T follicular helper cell (primary cell): ENCODE results near the gene STAT3.
"Not testable (repeated sequence)": the region's sequence is repeated elsewhere in the genome, so short reads cannot be mapped to it uniquely, and the experiment has no call there.

ENCODE experiments used
- DNase-seq: peaks from one replicate; pipeline ENCODE4 v3.0.0-alpha.2; 2020; ENCODE audit warnings: low read depth

Gene STAT3

DNA sequence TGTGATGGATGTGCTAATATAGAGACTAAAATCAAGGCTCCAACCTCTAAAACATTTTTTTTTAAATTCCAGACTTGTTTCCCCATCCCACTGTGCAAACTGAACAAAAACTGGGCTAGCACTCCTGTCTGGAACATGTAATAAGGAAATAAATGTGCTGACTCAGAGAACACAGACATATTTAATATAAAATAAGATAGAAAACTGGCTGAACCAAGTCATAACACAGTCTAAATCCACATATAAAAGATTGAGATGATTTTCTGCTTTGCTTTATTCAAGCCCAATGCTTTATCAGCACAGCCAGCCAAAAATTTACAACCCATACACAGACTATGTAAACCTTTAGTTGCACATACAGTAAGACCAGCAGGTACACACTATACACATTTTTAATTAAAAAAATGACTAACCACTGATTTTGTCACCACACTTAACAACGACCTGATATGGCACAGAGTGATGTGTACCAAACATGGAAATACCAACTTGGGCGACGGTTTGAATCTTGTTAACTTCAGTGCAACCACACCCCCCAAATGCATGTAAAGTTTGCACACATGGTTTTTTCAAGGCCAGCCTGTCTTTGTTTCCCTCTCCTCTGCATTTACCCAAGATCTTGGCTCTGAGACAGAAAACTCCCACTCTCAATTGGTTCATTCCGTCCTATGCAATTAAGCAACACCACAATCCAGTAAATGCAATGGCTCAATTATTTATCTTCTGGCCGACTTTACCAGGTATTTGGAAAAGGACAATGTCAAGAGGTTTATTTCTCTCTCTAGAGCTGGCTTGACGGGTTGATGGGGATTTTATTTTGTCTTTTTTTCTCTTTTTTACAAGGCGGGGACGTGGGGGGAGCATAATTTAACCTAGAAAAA is 1.2 kb downstream of the STAT3 start:
- DNase-seq, result peak; percentile 9

- no peak for DNase-seq
Observed at GRCh38 chr17:42381898-42382297, 6.3 kb downstream of the STAT3 start.

- no peak for DNase-seq
Observed at GRCh38 chr17:42380935-42381334, 7.3 kb downstream of the STAT3 start.

DNA sequence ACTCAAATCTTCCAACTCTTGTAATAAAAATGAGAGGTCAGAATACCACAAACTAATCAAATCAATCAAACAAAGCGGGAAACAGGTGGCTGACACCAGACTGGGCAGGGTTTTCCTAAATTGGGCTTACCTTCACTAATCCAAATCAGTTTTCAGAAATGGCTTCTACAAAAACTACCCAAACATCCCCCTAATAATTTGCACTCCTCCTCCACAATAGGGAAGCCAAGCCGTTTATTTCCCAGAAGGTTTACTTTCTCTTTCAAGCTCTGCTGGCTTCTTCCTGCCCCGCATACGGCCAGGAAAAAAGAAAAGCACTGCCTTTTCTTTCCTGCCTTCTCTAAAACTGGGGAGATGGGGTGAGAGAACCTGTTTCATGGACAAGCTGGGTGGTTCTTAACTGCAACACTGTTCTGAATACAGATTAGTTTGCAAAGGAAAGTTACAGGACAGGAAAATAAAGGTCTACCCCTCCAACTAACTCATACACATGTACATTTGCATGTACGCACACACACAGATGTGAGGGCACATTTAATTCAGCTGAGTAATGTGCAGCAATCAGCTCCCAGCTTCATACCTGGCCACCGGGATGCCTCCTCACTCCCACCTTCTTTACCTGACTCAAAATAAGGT is 9.2 kb downstream of the STAT3 start:
- DNase-seq, result no peak

GRCh38 chr17:42378359-42378958 is 9.8 kb downstream of the STAT3 start:
- no peak for DNase-seq

- DNase-seq, result no peak
Observed at GRCh38 chr17:42373896-42374295, 14.3 kb downstream of the STAT3 start.

- no peak for DNase-seq
Observed at GRCh38 chr17:42372142-42372541, 16.1 kb downstream of the STAT3 start.

- not testable (repeated sequence) for DNase-seq
Observed at GRCh38 chr17:42368797-42369561, 19.3 kb downstream of the STAT3 start.

DNA sequence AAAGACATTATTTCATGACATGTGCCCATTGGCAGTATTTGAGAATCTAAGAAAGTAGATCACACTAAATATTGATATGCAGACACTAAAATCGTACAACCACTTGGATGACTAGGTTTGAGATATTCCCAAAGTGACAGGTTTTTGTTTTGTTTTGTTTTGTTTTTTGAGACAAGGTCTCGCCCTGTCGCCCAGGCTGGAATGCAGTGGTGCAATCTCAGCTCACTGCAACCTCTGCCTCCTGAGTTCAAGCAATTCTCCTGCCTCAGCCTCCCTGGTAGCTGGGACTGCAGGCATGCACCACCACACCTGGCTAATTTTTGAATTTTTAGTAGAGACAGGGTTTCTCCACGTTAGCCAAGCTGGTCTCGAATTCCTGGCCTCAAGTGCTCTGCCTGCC is 19.9 kb downstream of the STAT3 start:
- DNase-seq, result not testable (repeated sequence)

- DNase-seq, result not testable (repeated sequence)
Observed at GRCh38 chr17:42366176-42367023, 21.8 kb downstream of the STAT3 start.

- no peak for DNase-seq
Observed at GRCh38 chr17:42365136-42365535, 23.1 kb downstream of the STAT3 start.

DNA sequence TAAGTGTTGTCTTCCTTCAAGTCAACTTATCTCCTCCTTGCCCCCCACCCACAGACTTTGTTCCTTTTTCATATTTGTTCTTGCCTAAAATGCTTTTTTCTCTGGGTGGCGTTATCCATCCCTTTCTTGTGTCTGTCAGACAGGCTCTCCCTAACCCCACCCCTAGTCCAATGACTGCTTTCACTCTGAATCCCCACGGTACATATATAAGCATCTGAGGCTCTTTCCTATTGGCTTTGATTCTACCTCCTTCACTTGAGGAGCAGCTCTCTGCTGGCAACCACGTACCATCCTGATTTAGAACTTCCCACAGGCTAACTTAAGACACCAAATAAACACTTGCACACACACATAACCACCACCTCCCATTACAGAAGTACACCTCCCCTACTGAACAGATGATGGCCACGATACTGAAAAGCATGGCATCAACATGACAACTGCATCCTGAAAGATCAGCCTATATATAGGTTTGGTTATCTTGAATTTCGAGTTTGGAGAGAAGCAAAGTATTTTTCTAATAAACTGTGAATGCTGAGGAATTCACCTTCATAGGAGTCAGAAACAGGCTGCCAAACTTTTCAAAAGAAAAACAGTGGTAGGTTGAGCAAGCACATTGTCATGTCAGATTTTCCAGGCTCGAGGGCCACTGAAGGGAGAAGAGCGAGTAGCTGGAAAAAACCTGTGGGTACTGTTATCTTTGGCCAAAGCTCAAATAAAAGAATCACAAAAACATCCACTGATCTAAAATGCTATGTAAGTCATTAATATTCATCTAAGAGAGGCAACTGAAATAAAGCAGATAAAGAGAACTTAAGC is 24.3 kb downstream of the STAT3 start:
- DNase-seq, result no peak

- DNase-seq, result no peak
Observed at GRCh38 chr17:42363231-42363630, 25.0 kb downstream of the STAT3 start.

- DNase-seq, result no peak
Observed at GRCh38 chr17:42362245-42362961, 25.8 kb downstream of the STAT3 start.

GRCh38 chr17:42361781-42362186 is 26.5 kb downstream of the STAT3 start:
- DNase-seq, result no peak

GRCh38 chr17:42360388-42360787 is 27.9 kb downstream of the STAT3 start:
- DNase-seq, result not testable (repeated sequence)

- DNase-seq, result no peak
Observed at GRCh38 chr17:42359133-42359532, 29.1 kb downstream of the STAT3 start.

DNA sequence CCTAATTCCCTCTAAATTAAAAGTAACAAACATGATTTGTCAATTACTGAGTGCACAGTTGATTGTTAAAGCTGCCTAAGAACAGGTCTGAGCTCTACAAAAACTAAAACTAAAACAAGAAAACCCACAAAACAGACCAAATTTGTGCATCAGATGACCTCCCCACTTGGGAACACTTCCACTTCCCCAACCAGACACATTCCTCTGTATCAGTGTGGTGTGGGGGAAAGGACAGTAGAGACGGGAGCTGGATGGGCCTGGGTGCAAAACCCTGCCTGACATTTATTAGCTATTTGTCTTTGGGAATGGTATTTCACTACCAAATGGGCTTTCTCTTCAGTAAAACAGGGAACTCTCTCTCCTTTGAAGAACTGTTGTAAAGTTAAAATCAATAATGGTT is 29.8 kb downstream of the STAT3 start:
- no peak for DNase-seq

DNA sequence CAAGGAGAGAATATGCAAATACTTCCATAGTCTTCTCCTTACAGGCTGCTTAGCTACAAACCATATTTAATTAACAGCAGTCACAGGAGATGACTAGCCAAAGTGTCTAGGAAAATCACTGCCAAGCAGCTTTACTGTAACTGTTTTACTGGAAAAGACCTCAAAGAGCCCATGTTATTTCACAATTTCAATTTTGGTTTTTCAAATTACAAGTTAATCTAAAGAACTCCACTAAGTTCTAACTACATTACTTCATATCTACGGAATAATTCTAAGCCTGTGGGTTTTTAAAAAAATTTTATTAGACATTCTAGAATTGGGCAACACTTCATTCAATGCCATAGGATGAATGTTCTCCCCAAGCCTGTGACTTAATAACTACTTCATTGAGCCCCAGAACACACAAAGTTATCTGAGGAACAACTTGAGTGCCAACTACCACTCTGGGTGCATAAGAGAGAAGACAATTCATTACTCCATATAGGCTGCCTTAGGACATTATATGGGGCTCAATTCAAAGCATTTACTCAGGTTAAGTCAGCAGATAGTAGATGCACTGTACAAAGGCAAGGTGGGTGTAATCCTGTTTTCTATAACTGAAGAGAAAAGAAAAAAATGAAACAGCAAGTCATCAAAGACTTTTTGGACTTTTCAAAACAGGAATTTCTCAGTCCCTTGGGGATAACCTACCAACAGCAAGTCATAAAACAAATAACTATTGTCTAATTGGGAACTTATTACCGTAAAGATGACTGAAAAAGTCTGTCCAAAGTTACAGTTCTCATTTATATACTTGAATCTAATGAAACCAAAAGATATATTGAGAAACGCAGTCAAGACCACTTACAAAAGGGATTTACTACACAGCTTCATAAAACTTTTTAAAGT is 33.0 kb downstream of the STAT3 start:
- no peak for DNase-seq
